Measurements from ENCODE around the gene TPCN2. TPM values are rescaled to one million over a fixed set of nuclear protein-coding genes. Genes with fewer than 3 reads are reported as not detected.

Gene TPCN2
- total and polyA plus RNA-seq, 5 experiments from 2014 or later, result 3.8 to 27.2 (median 6.3) TPM

DNA sequence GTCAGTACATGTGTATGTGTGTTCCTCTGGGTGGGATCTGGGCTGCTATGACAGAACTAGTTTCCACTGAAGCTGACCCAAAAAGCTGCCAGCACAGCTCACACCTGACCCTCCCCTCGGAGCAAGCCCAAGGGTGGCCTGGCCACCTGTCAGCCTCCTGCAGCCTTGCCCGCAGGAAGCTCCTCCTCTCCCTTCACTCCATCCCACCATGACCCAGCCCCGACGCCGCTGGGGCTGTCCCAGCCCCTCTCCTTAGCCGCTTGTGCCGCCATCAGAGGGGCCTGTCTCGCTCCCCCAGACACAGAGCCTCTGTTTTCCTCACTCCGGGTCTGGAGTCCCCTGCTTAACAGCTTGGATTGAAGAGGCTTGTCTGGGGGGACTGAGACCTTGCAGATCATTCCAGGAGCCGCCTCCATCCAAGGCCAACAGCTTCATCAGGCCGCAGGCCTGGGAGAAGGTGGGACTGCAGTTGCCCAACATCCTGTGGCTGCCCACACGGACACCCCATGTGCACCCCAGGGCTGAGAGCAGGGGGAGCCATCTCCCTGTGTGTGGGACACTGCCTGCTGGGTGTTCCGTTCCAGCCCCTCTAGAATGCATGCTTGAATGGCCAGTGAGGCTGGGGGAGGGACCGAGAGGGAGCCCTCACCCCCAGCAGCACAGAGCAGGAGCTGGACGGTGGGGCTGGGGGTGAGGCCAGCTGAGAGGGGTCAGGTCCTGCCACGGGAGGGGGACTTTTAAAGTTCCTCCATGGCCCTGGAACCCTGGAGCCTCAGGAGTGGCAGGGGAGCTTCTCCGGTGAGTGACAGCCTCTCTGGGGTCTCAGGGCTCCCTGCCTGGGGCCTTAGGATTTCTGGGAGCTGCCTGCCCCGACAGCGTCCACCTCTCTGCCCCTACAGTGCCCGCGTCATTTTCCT, 36.4 kb upstream of the TPCN2 start:
- H3K9me3 Mint-ChIP-seq, result no peaks in the 10 kb centered on the region
- peak overlapping the region in 2 of 10 donors; percentile 41 to 55 for H3K4me3 Mint-ChIP-seq
- ATAC-seq (no peak), DNase-seq (peak in 1 of 10 donors; percentile 14)
- peaks cover 4 to 9% (median 8%) of the 10 kb centered on the region in 4 donors for H3K4me1 Mint-ChIP-seq
- no peaks in the 10 kb centered on the region for H3K36me3 Mint-ChIP-seq
- no peak overlapping the region for H3K27ac Mint-ChIP-seq
- peaks cover 10 to 48% (median 17%) of the 10 kb centered on the region in 5 donors for H3K27me3 Mint-ChIP-seq
- POLR2A ChIA-PET, result interaction anchor here (1.2 kb wide), 1 partner anchor 54 kb away, joined by 3 read pairs; no protein-coding TSS in a partner anchor

DNA sequence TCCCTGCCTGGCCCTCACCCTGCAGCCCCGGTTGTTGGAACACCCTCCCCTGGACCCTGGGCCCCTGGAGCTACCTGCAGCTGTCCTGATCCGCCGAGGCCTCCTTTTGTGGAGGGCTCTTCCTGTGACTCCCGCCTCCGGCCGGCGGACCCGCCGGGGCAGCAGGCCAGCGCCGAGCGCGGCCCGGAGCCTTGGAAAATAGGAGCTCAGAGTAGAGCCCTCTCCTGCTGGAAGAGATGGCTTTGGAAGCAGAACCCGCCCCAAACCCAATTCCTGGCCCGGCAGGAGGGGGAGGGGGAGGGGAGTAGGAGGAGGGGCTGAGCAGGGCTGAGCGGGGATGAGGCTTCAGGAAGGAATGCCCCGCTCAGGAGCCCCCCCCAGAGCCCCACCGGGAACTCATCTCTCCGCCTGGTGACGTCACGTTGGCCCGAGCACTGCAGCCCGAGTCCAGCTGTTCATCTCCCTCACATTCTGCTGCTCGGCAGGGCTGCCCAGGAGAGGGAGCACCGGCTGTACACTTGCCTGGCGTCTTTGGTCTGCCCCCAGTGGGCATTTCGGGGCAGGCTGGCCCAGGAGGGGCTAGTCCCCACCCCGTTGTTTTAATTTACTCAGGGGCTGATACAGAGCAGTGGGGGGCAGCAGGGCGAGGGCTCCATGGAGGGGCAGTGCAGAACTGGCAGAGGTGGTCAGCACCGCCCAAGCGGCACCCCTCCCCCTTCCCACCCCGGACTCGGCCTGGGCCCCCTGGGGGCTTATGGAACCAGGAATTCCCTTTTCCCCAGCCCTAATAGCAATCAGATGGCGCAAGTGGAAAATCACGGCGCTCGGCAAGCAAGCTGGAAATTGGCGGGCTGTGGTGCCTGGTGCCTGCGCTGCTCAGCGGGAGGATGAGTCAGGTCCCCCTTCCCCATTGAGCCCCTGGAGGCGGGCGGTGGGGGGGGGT, 35.5 kb upstream of the TPCN2 start, which contains the start of gene MRGPRF:
MRGPRF (minus strand) TSS at position 238 of the 943 bp plus-strand sequence. CDS start 3,345 bp downstream, outside the sequence.
- peaks cover 4 to 9% (median 8%) of the 10 kb centered on the region in 4 donors for H3K4me1 Mint-ChIP-seq
- ATAC-seq (peak in 1 of 2 donors; percentile 47), DNase-seq (no peak)
- H3K36me3 Mint-ChIP-seq, result no peaks in the 10 kb centered on the region
- H3K4me3 Mint-ChIP-seq, result peak within 1 kb of the TSS in 1 of 10 donors; percentile 41
- H3K9me3 Mint-ChIP-seq, result no peaks in the 10 kb centered on the region
- H3K27ac Mint-ChIP-seq, result no peak within 1 kb of the TSS
- POLR2A ChIA-PET, result interaction anchor here (1.2 kb wide), 1 partner anchor 53 kb away, joined by 3 read pairs; no protein-coding TSS in a partner anchor
- peaks cover 10 to 47% (median 17%) of the 10 kb centered on the region in 5 donors for H3K27me3 Mint-ChIP-seq

DNA sequence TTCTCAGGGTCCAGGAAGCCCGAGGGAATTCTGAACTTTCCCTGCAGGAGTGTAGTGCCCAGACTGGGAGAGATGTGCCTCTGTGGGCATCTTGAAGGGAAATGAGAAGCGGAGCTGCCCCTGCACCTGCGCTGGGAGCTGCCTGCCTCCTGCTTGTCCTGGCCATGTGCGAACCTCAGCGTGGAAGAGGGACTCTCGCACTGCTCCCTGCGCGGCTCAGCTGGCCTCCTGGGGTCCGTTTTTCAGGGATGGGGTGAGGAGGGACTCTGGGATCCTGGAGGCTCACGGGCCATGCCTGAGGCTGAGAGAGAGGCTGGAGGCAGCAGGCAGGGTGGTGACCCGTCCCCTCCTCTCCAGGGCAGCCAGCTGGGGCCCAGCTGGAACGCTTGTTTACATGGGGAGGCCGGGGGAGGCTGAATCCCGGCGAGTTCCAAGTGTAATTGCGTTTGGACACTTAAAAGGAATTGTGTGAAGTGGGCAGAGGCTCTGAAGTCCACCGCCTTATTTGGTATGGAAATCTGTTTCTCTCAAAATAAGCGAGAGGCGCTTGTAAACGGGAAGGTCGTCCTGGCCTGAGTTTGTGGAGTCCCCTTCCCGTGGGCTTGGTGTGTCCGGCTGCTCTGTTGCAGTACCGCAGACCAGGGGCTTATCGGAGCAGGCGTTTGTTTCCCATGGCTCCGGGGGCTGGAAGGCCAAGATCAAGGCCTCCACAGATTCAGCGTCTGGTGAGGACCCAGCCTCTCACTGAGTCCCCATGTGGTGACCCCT, 34.5 kb upstream of the TPCN2 start:
- ATAC-seq, result no peak
- no peaks in the 10 kb centered on the region for H3K36me3 Mint-ChIP-seq
- H3K9me3 Mint-ChIP-seq, result no peaks in the 10 kb centered on the region
- no peak overlapping the region for H3K27ac Mint-ChIP-seq
- no peak for DNase-seq
- H3K4me1 Mint-ChIP-seq, result peaks cover 4 to 9% (median 8%) of the 10 kb centered on the region in 4 donors
- peaks cover 10 to 44% (median 13%) of the 10 kb centered on the region in 5 donors for H3K27me3 Mint-ChIP-seq
- POLR2A ChIA-PET, result no interaction called here
- H3K4me3 Mint-ChIP-seq, result no peak overlapping the region

DNA sequence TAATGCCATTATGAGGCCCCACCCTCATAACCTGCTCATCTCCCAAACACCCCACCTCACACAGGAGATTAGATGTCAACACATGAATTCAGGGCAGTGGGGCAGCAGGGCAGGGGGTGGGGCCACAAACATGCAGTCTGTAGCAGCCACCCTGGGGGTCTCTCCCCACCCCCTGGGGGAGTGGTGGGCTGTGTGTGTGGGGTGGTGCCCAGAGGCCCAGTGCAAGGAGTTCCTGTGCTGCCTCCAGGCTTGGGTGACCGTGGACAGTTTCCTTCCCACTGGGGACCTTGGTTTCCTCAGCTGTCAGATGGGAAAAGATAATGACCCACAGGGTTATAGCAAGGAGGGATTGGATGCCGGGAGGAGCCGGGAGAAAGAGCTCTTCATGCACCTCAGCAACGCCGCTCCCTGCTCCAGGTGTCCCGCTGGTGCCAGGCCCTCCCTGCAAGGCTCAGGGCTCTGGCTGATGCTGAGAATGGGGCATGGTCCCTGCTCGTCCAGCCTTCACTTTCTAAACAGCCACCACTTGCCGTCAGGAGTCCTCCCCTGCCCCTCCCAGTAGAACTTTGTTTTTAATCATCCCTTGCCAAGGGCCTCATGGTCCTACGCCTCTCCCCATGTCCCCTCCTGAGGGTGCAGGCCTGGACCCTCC, 33.7 kb upstream of the TPCN2 start:
- H3K27me3 Mint-ChIP-seq, result peaks cover 10 to 38% (median 13%) of the 10 kb centered on the region in 5 donors
- H3K27ac Mint-ChIP-seq, result no peak overlapping the region
- ATAC-seq (no peak), DNase-seq (no peak)
- peaks cover 4 to 9% (median 8%) of the 10 kb centered on the region in 4 donors for H3K4me1 Mint-ChIP-seq
- POLR2A ChIA-PET, result no interaction called here
- no peaks in the 10 kb centered on the region for H3K36me3 Mint-ChIP-seq
- H3K9me3 Mint-ChIP-seq, result no peaks in the 10 kb centered on the region
- H3K4me3 Mint-ChIP-seq, result no peak overlapping the region

DNA sequence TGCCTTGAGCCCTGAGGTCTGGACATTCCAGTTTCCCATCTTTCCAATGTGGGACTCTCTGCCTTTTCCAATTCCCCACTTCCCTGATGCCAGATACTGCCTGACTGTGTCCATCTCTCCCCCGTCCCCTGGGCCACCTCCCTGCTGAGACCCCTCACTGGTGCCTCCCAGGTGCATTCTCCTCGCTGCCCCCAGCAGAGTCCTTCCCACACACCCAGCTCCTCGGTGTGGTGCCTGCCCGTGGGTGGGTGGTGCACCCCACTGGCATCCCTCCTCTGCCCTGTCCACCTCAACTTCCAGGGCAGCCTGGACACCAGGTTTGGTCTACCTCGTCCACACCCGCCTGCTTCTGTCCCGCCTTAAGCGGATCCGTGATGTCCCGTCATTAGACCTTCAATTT, 30.8 kb upstream of the TPCN2 start:
- no peak overlapping the region for H3K27ac Mint-ChIP-seq
- H3K4me1 Mint-ChIP-seq, result no peaks in the 10 kb centered on the region
- POLR2A ChIA-PET, result no interaction called here
- no peak overlapping the region for H3K4me3 Mint-ChIP-seq
- no peaks in the 10 kb centered on the region for H3K36me3 Mint-ChIP-seq
- peaks cover 0 to 15% (median 1%) of the 10 kb centered on the region in 5 donors for H3K27me3 Mint-ChIP-seq
- ATAC-seq, result no peak
- DNase-seq, result no peak
- H3K9me3 Mint-ChIP-seq, result no peaks in the 10 kb centered on the region

DNA sequence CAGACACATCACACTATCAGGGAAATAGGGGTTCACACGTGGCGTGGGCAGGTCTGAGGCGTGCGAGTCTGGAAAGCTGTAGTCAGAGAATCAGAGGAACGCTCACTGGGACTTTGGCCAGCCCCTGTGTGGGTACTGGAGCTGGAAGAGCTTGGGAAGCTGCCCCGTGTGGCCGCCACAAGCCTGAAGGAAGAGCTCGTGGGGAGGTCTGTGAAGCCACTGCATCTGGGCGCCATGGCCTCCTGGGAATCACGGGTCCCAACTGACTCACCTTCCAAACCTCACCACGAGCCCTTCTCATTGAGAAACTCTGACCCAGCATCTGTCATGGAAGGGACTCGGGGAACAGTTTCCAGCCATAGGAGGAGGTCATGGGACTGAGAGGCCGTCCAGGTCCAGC, 29.8 kb upstream of the TPCN2 start:
- H3K27ac Mint-ChIP-seq, result peak overlapping the region in 1 of 10 donors; percentile 32
- DNase-seq (no peak), ATAC-seq (no peak)
- no peaks in the 10 kb centered on the region for H3K4me1 Mint-ChIP-seq
- H3K4me3 Mint-ChIP-seq, result no peak overlapping the region
- H3K9me3 Mint-ChIP-seq, result no peaks in the 10 kb centered on the region
- peaks cover 0 to 9% (median 1%) of the 10 kb centered on the region in 5 donors for H3K27me3 Mint-ChIP-seq
- POLR2A ChIA-PET, result no interaction called here
- no peaks in the 10 kb centered on the region for H3K36me3 Mint-ChIP-seq

DNA sequence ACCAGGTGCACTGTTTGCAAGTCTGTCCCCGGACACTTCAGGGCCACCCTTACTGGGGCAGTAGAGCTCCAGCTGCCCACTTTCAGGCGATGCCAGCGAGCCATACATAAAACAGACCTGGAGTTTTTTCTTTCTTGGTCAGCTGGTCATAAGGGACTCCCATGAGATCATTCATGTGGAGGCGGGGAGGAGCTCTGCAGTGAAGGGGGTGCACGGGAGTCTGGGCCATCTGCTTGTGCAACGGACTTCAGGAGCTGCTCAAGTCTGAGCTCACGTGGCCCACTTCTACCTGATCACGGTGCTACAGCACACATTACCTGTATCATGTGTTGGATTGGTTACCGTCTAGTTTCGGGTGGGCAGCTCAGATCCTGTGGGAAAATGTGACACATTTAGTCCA, 26.5 kb upstream of the TPCN2 start:
- DNase-seq, result no peak
- H3K27me3 Mint-ChIP-seq, result peaks cover 0 to 3% (median 0%) of the 10 kb centered on the region in 5 donors
- H3K27ac Mint-ChIP-seq, result no peak overlapping the region
- no peak overlapping the region for H3K4me3 Mint-ChIP-seq
- no peak for ATAC-seq
- H3K36me3 Mint-ChIP-seq, result no peaks in the 10 kb centered on the region
- POLR2A ChIA-PET, result no interaction called here
- H3K9me3 Mint-ChIP-seq, result no peaks in the 10 kb centered on the region
- no peaks in the 10 kb centered on the region for H3K4me1 Mint-ChIP-seq

DNA sequence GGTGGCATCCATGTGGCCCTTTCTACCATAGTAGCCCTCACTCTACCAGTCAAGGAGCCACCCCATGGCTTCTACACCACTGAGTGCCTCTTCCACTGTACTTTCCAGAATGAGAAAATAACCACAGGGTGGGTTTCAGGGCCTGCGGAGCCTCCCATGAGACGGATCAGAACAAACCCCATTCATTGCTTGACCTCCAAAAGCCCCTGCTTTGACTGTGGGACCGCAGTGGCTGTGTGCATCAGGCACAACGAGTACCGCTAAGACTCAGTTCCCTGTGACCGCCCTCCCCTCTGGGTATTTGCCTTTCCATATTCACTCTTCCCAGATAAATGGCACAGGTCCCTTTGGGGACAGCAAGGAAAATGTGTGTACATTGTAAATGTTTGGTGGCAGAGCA, 24.2 kb upstream of the TPCN2 start:
- no peak for DNase-seq
- POLR2A ChIA-PET, result interaction anchor here (0.7 kb wide), 1 partner anchor 71 kb away, joined by 4 read pairs; no protein-coding TSS in a partner anchor
- ATAC-seq, result no peak
- Mint-ChIP-seq H3K4me3 (no peak overlapping the region), H3K27ac (no peak overlapping the region), H3K27me3 (peaks cover 0 to 3% (median 0%) of the 10 kb centered on the region in 5 donors), H3K9me3 (no peaks in the 10 kb centered on the region), H3K4me1 (peaks cover 0 to 2% (median 0%) of the 10 kb centered on the region in 4 donors), H3K36me3 (no peaks in the 10 kb centered on the region)

DNA sequence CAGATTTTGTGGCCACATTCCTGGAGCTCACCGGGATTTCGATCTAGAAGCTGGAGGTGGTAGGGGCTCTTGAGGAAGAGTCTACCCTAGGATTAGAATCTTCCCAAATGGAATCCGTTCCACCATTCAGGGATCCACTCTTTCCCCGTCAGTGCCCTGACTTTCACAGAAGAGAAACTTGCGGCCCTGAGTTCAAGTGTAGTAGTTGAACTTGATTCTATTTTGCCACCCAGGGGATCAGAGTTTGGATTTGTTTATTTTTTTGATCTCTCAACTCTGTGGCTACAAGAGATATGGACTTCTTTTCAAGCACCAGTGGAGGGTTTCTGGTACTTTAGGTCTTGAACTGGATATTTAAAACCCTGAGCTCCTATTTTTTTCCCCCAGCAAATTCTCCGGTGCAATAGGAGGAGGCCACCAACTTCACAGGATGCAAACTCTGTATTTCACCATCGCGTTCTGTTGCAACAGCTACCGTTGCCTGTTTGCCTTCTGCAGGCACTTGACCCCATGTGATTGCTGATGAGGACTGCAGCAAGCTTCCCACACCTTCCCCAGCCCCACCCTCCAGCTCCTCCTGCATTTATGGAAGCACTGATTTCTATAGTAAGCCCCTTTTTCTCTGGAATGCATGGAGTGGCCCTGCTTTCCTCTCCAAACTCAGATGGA, 20.9 kb upstream of the TPCN2 start:
- Mint-ChIP-seq H3K4me1 (peaks cover 0 to 3% (median 0%) of the 10 kb centered on the region in 4 donors), H3K4me3 (no peak overlapping the region), H3K27ac (no peak overlapping the region), H3K36me3 (no peaks in the 10 kb centered on the region), H3K27me3 (peaks cover 0 to 4% (median 0%) of the 10 kb centered on the region in 5 donors), H3K9me3 (no peaks in the 10 kb centered on the region)
- no peak for DNase-seq
- ATAC-seq, result no peak
- POLR2A ChIA-PET, result no interaction called here

DNA sequence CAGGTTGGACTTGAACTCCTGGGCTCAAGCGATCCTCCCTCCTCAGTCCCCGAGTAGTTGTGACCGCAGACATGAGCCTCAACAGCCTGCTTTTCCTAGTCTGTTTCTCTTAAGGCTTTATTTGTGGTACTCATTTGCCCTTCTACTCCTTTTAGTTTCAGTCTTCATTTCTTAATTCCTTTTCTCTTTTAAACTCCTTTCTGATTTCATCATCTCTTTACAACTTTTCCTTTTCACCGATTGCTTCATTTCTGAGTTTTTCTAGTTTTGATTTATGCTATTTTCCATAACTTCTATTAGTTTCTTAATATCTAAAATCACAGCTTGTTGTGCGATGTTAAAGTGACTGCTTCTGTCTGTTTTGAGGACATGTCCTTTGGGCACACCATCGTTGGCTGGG, 18.4 kb upstream of the TPCN2 start:
- peaks cover 0 to 3% (median 0%) of the 10 kb centered on the region in 4 donors for H3K4me1 Mint-ChIP-seq
- H3K27ac Mint-ChIP-seq, result peak overlapping the region in 1 of 10 donors; percentile 1
- DNase-seq (no peak), ATAC-seq (no peak)
- no peaks in the 10 kb centered on the region for H3K36me3 Mint-ChIP-seq
- peaks cover 0 to 7% (median 7%) of the 10 kb centered on the region in 5 donors for H3K27me3 Mint-ChIP-seq
- no peaks in the 10 kb centered on the region for H3K9me3 Mint-ChIP-seq
- POLR2A ChIA-PET, result no interaction called here
- no peak overlapping the region for H3K4me3 Mint-ChIP-seq

DNA sequence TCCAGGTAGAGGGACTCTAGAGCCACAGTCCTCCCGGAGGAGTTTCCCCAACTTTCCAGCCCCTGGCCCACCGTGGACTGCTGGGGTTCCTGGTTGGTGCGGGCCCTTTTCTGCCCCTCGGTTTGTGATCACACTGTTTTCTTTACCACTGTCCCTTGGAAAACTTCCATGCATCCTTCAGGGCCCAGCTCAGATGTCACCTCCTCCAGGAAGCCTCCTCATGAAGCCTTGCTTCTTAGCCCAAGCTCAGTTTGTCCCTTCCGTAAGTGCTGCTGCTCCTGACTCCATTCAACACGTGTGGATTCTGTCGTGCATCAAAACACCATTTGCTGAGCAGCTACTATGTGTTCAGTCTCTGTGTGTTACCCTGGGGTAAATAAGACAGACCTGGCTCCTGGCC, 15.9 kb upstream of the TPCN2 start:
- ATAC-seq (no peak), DNase-seq (no peak)
- no peak overlapping the region for H3K4me3 Mint-ChIP-seq
- no peak overlapping the region for H3K27ac Mint-ChIP-seq
- peaks cover 1 to 16% (median 7%) of the 10 kb centered on the region in 5 donors for H3K27me3 Mint-ChIP-seq
- H3K9me3 Mint-ChIP-seq, result no peaks in the 10 kb centered on the region
- H3K4me1 Mint-ChIP-seq, result peaks cover 0 to 1% (median 0%) of the 10 kb centered on the region in 4 donors
- no peaks in the 10 kb centered on the region for H3K36me3 Mint-ChIP-seq
- POLR2A ChIA-PET, result no interaction called here

Measured in naive thymus-derived CD8-positive, alpha-beta T cell (primary cell).